T-helper 2 cell treated with Interferon-gamma antibody and Interleukin-4, amounts not matched to agents 5 μg/mL and 100 μg/mL, for 36 hours (primary cell): Measurements from ENCODE around the gene CEP131.

Source experiments
- DNase-seq: peaks from one replicate; pipeline ENCODE4 v3.0.0; 2021; ENCODE audit warnings: low spot score
- H3K27ac Mint-ChIP-seq: one replicate; pipeline ENCODE4 v1.8.0; 2021; ENCODE audit warnings: mild to moderate bottlenecking, mixed read lengths
- H3K27me3 Mint-ChIP-seq: one replicate; pipeline ENCODE4 v1.8.0; 2021; ENCODE audit warnings: low read depth, mixed read lengths
- H3K36me3 Mint-ChIP-seq: one replicate; pipeline ENCODE4 v1.8.0; 2021; ENCODE audit warnings: low read depth, mixed read lengths
- H3K4me1 Mint-ChIP-seq: one replicate; pipeline ENCODE4 v1.8.0; 2021; ENCODE audit warnings: low read depth, mixed read lengths
- H3K4me3 Mint-ChIP-seq: one replicate; pipeline ENCODE4 v1.8.0; 2022; ENCODE audit warnings: mild to moderate bottlenecking, moderate library complexity, mixed read lengths
- H3K9me3 Mint-ChIP-seq: one replicate; pipeline ENCODE4 v1.8.0; 2021; ENCODE audit warnings: mixed read lengths

The CEP131 gene

DNA sequence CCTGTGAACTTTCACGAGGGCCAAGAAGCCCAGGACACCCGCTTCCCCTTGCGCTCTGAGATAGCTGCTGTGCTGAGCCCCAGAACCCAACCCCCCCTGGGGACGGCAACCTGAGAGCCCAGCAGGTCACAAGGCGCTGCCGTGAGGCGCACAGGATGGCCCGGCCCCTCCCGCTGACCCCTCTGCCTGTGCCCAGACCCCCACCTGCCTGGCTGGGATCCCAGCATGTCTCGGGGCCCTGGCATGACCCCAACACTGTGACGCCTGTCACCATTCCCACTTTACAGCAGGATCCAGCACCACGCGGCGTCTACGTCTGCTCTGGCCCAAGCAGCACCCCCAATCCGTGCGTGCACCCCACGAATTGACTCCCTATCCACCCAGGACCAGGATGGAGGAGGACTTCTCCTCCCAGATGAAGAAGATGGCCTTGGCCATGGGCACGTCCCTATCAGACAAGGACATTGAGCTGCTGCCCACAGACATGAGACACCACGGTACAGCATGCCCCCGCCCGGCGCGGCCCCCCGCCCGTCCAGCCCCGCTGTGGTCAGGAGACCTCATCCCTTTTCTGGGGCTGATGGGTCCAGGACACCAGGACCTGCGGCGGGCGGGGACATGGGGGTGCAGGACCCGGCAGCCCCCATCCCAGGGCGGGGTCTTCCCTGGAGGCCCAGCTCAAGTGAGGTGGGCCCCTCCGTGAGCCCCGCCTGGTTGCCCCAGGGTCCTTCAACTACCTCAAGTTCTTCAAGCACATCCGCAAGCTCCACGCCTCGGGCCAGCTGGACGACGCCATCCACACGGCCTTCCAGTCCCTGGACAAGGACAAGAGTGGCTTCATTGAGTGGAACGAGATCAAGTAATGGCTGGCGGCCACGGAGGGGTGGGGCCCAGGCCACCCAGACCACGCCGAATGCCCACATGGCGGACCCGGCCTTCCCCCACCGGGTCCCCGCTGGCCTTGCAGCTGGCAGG is 41.6 kb downstream of the CEP131 start:
- Mint-ChIP-seq H3K4me1 (no peaks in the 10 kb centered on the region), H3K36me3 (no peaks in the 10 kb centered on the region), H3K4me3 (no peak overlapping the region), H3K27me3 (no peaks in the 10 kb centered on the region), H3K9me3 (no peaks in the 10 kb centered on the region), H3K27ac (no peak overlapping the region)
- DNase-seq: no peak

DNA sequence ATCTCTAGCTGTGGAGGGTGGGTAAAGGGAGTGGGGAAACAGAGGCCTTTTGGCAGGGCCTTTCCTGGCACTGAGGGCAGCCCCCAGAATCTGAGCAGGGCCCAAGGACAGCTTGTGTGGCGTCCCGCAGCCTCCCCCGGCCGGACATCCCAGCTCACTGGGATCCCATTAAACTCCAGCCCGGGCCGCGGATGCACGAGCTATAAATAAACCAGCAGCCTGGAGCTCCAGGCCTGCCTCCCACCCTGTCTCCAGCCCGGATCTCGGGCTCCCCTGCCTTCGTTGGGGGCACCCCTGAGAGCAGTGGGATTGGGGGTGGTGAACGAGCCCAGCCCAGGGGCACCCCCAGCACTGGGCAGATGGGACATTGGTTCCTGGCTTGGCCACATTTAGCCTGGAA is 42.9 kb downstream of the CEP131 start:
- H3K27ac Mint-ChIP-seq: no peak overlapping the region
- peaks cover 3% of the 10 kb centered on the region for H3K27me3 Mint-ChIP-seq
- no peaks in the 10 kb centered on the region for H3K9me3 Mint-ChIP-seq
- no peak overlapping the region for H3K4me3 Mint-ChIP-seq
- DNase-seq: no peak
- no peaks in the 10 kb centered on the region for H3K4me1 Mint-ChIP-seq
- H3K36me3 Mint-ChIP-seq: no peaks in the 10 kb centered on the region

DNA sequence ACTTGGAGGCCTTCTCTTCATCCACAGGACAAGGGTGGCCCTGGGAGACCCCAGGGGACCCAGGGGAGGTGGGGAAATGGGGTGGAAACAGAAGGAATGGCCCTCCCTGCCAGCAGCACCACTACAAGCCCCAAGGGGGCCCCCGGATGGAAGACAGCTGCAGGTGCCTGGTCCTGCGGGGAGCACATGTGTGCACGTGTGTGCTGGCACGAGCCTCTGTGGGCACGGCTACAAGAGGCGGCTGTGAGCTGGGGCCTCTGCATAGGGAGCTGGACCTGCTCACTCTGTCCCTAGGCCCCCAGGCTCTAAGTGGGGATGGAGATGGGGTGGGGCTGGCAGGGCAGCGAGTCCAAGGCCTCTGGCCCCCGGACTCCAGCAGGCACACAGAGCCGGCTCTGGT is 43.5 kb downstream of the CEP131 start:
- DNase-seq: no peak
- Mint-ChIP-seq H3K4me1 (no peaks in the 10 kb centered on the region), H3K36me3 (no peaks in the 10 kb centered on the region), H3K9me3 (no peaks in the 10 kb centered on the region), H3K27ac (no peak overlapping the region), H3K27me3 (peaks cover 3% of the 10 kb centered on the region), H3K4me3 (no peak overlapping the region)

- H3K9me3 Mint-ChIP-seq: no peaks in the 10 kb centered on the region
These were observed 44.4 kb downstream of the CEP131 start for GRCh38 chr17:81178136-81179091.

GRCh38 chr17:81176666-81177065 is 46.1 kb downstream of the CEP131 start:
- H3K27me3 Mint-ChIP-seq: peaks cover 6% of the 10 kb centered on the region
- no peaks in the 10 kb centered on the region for H3K9me3 Mint-ChIP-seq
- DNase-seq: no peak
- H3K27ac Mint-ChIP-seq: no peak overlapping the region
- H3K4me1 Mint-ChIP-seq: no peaks in the 10 kb centered on the region
- no peak overlapping the region for H3K4me3 Mint-ChIP-seq
- no peaks in the 10 kb centered on the region for H3K36me3 Mint-ChIP-seq

More at GRCh38 chr17:81178136-81179091, 44.4 kb downstream of the CEP131 start:
- no peak for DNase-seq
- H3K27me3 Mint-ChIP-seq: peaks cover 6% of the 10 kb centered on the region
- no peaks in the 10 kb centered on the region for H3K36me3 Mint-ChIP-seq
- no peak overlapping the region for H3K4me3 Mint-ChIP-seq
- H3K4me1 Mint-ChIP-seq: no peaks in the 10 kb centered on the region
- no peak overlapping the region for H3K27ac Mint-ChIP-seq

DNA sequence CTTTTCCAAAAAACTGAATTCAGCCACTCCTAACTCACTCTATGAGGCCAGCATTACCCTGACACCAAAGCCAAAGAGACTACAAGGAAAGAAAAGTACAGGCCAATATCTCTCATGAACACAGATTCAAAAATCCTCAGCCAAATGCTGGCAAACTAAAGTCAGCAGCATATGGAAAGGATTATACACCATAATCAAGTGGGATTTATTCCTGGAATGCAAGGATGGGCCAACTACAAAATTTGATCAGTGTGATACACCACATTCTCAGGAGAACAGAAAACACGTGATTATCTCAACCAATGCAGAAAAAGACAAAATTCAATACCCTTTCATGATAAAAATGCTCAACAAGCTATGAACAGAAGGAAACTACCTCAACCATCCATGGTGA is 49.0 kb downstream of the CEP131 start:
- Mint-ChIP-seq H3K27ac (no peak overlapping the region), H3K4me3 (no peak overlapping the region), H3K9me3 (no peaks in the 10 kb centered on the region), H3K4me1 (no peaks in the 10 kb centered on the region), H3K27me3 (peaks cover 6% of the 10 kb centered on the region), H3K36me3 (no peaks in the 10 kb centered on the region)
- DNase-seq: no peak

GRCh38 chr17:81173052-81173761 is 49.6 kb downstream of the CEP131 start:
- H3K4me1 Mint-ChIP-seq: no peaks in the 10 kb centered on the region
- H3K36me3 Mint-ChIP-seq: no peaks in the 10 kb centered on the region
- H3K27ac Mint-ChIP-seq: no peak overlapping the region
- H3K27me3 Mint-ChIP-seq: peaks cover 6% of the 10 kb centered on the region
- no peak overlapping the region for H3K4me3 Mint-ChIP-seq
- DNase-seq: no peak
- no peaks in the 10 kb centered on the region for H3K9me3 Mint-ChIP-seq

DNA sequence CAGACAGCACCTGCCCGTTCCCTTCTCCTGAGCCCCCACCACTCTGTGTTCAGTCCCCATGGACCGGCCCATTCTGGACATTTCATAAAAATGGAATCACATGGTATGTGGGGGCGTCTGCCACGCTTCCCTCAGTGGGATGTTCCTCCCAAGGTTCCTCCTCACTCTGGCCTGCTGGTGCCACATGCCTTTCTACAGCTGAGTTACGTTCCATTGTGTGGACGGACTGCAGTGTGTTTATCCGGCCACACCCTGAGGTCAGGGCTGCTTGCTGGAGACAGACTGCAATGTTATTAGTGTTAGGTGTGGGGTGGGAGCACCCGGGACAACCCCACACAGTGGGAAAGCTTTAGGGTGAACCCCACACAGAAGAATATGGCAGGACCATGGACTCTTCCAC is 50.8 kb downstream of the CEP131 start:
- H3K36me3 Mint-ChIP-seq: no peaks in the 10 kb centered on the region
- no peak for DNase-seq
- no peaks in the 10 kb centered on the region for H3K4me1 Mint-ChIP-seq
- peaks cover 11% of the 10 kb centered on the region for H3K27me3 Mint-ChIP-seq
- H3K9me3 Mint-ChIP-seq: no peaks in the 10 kb centered on the region
- H3K27ac Mint-ChIP-seq: no peak overlapping the region
- H3K4me3 Mint-ChIP-seq: no peak overlapping the region

GRCh38 chr17:81170727-81171494 is 51.9 kb downstream of the CEP131 start:
- no peak for DNase-seq
- no peaks in the 10 kb centered on the region for H3K36me3 Mint-ChIP-seq
- H3K4me1 Mint-ChIP-seq: no peaks in the 10 kb centered on the region
- no peak overlapping the region for H3K4me3 Mint-ChIP-seq
- no peaks in the 10 kb centered on the region for H3K9me3 Mint-ChIP-seq
- no peak overlapping the region for H3K27ac Mint-ChIP-seq
- peaks cover 13% of the 10 kb centered on the region for H3K27me3 Mint-ChIP-seq

GRCh38 chr17:81169870-81170309 is 52.9 kb downstream of the CEP131 start:
- Mint-ChIP-seq H3K36me3 (no peaks in the 10 kb centered on the region), H3K9me3 (no peaks in the 10 kb centered on the region), H3K4me3 (no peak overlapping the region), H3K27me3 (peaks cover 10% of the 10 kb centered on the region), H3K4me1 (no peaks in the 10 kb centered on the region), H3K27ac (no peak overlapping the region)
- DNase-seq: no peak

DNA sequence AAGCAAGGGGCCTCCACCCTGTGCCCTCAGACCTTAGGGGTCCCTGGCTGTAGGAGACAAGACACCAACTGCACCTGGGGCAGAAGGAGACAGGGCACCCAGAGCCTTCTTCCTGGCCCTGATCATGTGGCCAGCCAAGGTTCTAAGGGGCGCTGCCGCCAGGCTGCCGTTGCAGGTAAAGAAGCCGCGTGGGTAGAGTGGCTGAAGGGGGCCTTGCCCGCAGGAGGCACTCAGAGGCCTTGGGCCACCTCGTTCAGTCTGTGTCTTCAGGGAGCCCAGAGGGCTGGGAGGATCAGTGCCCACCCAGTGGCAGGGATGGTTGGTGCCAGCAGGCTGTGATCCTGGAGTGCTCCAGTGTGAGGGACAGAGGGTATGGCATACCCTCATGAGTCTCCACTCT is 55.1 kb downstream of the CEP131 start:
- Mint-ChIP-seq H3K4me1 (no peaks in the 10 kb centered on the region), H3K27me3 (peaks cover 9% of the 10 kb centered on the region), H3K36me3 (no peaks in the 10 kb centered on the region), H3K9me3 (no peaks in the 10 kb centered on the region), H3K4me3 (no peak overlapping the region), H3K27ac (no peak overlapping the region)
- no peak for DNase-seq

GRCh38 chr17:81167194-81167524 is 55.6 kb downstream of the CEP131 start:
- Mint-ChIP-seq H3K9me3 (no peaks in the 10 kb centered on the region), H3K4me1 (no peaks in the 10 kb centered on the region), H3K27me3 (peaks cover 9% of the 10 kb centered on the region), H3K36me3 (no peaks in the 10 kb centered on the region), H3K4me3 (no peak overlapping the region), H3K27ac (no peak overlapping the region)
- DNase-seq: no peak

- Mint-ChIP-seq H3K4me1 (no peaks in the 10 kb centered on the region), H3K4me3 (no peak within 1 kb of the TSS)
These were observed 56.7 kb downstream of the CEP131 start, which contains the start of gene AATK for GRCh38 chr17:81166033-81166492. Gene AATK, minus strand, starts transcription at chr17:81166221. Its CDS starts 229 bp downstream, at chr17:81165992.

More at GRCh38 chr17:81166033-81166492, 56.7 kb downstream of the CEP131 start, which contains the start of gene AATK:
- H3K9me3 Mint-ChIP-seq: no peaks in the 10 kb centered on the region
- H3K27me3 Mint-ChIP-seq: peaks cover 11% of the 10 kb centered on the region
- no peaks in the 10 kb centered on the region for H3K36me3 Mint-ChIP-seq
- no peak for DNase-seq
- no peak within 1 kb of the TSS for H3K27ac Mint-ChIP-seq
